HEK293 (cell line): Measurements from ENCODE around the gene EFNA2.

ENCODE experiments used
- GLI4 ChIP-seq: fragments of 450-650 bp; formaldehyde crosslinking; IDR thresholded peaks from 2 replicates; pipeline ENCODE4 v1.5.1; 2016; ENCODE audit warnings: missing biosample characterization, missing genetic modification characterization
- HOXD13 ChIP-seq: sonication (generic); formaldehyde crosslinking; IDR thresholded peaks from 2 replicates; pipeline ENCODE4 v1.8.0; 2022; ENCODE audit warnings: missing genetic modification reagents, borderline replicate concordance
- KLF16 ChIP-seq: fragments of 450-650 bp; formaldehyde crosslinking; IDR thresholded peaks from 2 replicates; pipeline ENCODE4 v1.5.1; 2017; ENCODE audit warnings: missing biosample characterization, missing genetic modification characterization
- KLF8 ChIP-seq: fragments of 450-650 bp; formaldehyde crosslinking; IDR thresholded peaks from 2 replicates; pipeline ENCODE4 v1.5.1; 2016; ENCODE audit warnings: missing biosample characterization, missing genetic modification characterization
- PRDM6 ChIP-seq: fragments of 450-650 bp; formaldehyde crosslinking; IDR thresholded peaks from 2 replicates; pipeline ENCODE4 v1.5.1; 2017; ENCODE audit warnings: missing biosample characterization, missing genetic modification characterization
- RBAK ChIP-seq: fragments of 450-650 bp; formaldehyde crosslinking; IDR thresholded peaks from 2 replicates; pipeline ENCODE4 v1.5.1; 2016; ENCODE audit warnings: missing biosample characterization, missing genetic modification characterization
- REST ChIP-seq: fragments of 450-650 bp; formaldehyde crosslinking; IDR thresholded peaks from 2 replicates; pipeline ENCODE4 v1.5.1; 2016; ENCODE audit warnings: missing biosample characterization, missing genetic modification characterization
- ZBTB10 ChIP-seq: fragments of 450-650 bp; formaldehyde crosslinking; IDR thresholded peaks from 2 replicates; pipeline ENCODE4 v1.5.1; 2016; ENCODE audit warnings: missing biosample characterization, missing genetic modification characterization
- ZBTB17 ChIP-seq: fragments of 450-650 bp; formaldehyde crosslinking; IDR thresholded peaks from 2 replicates; pipeline ENCODE4 v1.5.1; 2016; ENCODE audit warnings: missing biosample characterization, missing genetic modification characterization
- ZBTB48 ChIP-seq: fragments of 450-650 bp; formaldehyde crosslinking; IDR thresholded peaks from 2 replicates; pipeline ENCODE4 v1.5.1; 2016; ENCODE audit warnings: missing biosample characterization, missing genetic modification characterization
- ZBTB49 ChIP-seq: fragments of 450-650 bp; formaldehyde crosslinking; IDR thresholded peaks from 2 replicates; pipeline ENCODE4 v1.5.1; 2016; ENCODE audit warnings: missing biosample characterization, missing genetic modification characterization, low read depth
- ZNF10 ChIP-seq: fragments of 450-650 bp; formaldehyde crosslinking; IDR thresholded peaks from 2 replicates; pipeline ENCODE4 v1.5.1; 2017; ENCODE audit warnings: missing biosample characterization, missing genetic modification characterization
- ZNF175 ChIP-seq: fragments of 450-650 bp; formaldehyde crosslinking; IDR thresholded peaks from 2 replicates; pipeline ENCODE4 v1.5.1; 2016; ENCODE audit warnings: missing biosample characterization, missing genetic modification characterization
- ZNF23 ChIP-seq: fragments of 450-650 bp; formaldehyde crosslinking; IDR thresholded peaks from 2 replicates; pipeline ENCODE4 v1.5.1; 2016; ENCODE audit warnings: missing biosample characterization, missing genetic modification characterization, borderline replicate concordance
- ZNF248 ChIP-seq: fragments of 450-650 bp; formaldehyde crosslinking; IDR thresholded peaks from 2 replicates; pipeline ENCODE4 v1.5.1; 2017; ENCODE audit warnings: missing biosample characterization, missing genetic modification characterization
- ZNF324 ChIP-seq: fragments of 450-650 bp; formaldehyde crosslinking; IDR thresholded peaks from 2 replicates; pipeline ENCODE4 v1.5.1; 2016; ENCODE audit warnings: missing biosample characterization, missing genetic modification characterization
- ZNF398 ChIP-seq: fragments of 450-650 bp; formaldehyde crosslinking; IDR thresholded peaks from 2 replicates; pipeline ENCODE4 v1.5.1; 2017; ENCODE audit warnings: missing biosample characterization, missing genetic modification characterization
- ZNF529 ChIP-seq: fragments of 450-650 bp; formaldehyde crosslinking; IDR thresholded peaks from 2 replicates; pipeline ENCODE4 v1.5.1; 2017; ENCODE audit warnings: missing genetic modification characterization, missing biosample characterization; ENCODE audit not compliant: insufficient replicate concordance
- ZNF530 ChIP-seq: fragments of 450-650 bp; formaldehyde crosslinking; IDR thresholded peaks from 2 replicates; pipeline ENCODE4 v1.5.1; 2016; ENCODE audit warnings: low read depth, missing biosample characterization, missing genetic modification characterization
- ZNF561 ChIP-seq: fragments of 450-650 bp; IDR thresholded peaks from 2 replicates; pipeline ENCODE4 v1.5.1; 2018; ENCODE audit warnings: missing biosample characterization, missing genetic modification characterization, borderline replicate concordance
- ZNF621 ChIP-seq: fragments of 450-650 bp; formaldehyde crosslinking; IDR thresholded peaks from 2 replicates; pipeline ENCODE4 v1.5.1; 2017; ENCODE audit warnings: missing biosample characterization, missing genetic modification characterization
- ZNF704 ChIP-seq: fragments of 450-650 bp; formaldehyde crosslinking; IDR thresholded peaks from 2 replicates; pipeline ENCODE4 v1.5.1; 2016; ENCODE audit warnings: missing biosample characterization, missing genetic modification characterization
- ZNF76 ChIP-seq: fragments of 450-650 bp; formaldehyde crosslinking; IDR thresholded peaks from 2 replicates; pipeline ENCODE4; 2016; ENCODE audit warnings: low read depth, missing biosample characterization, missing genetic modification characterization, borderline replicate concordance
- ZNF830 ChIP-seq: fragments of 450-650 bp; IDR thresholded peaks from 2 replicates; pipeline ENCODE4 v1.5.0; 2018; ENCODE audit warnings: missing biosample characterization, missing genetic modification characterization, low read depth, mild to moderate bottlenecking, moderate library complexity
- ZXDB ChIP-seq: fragments of 450-650 bp; formaldehyde crosslinking; IDR thresholded peaks from 2 replicates; pipeline ENCODE4 v1.5.1; 2016; ENCODE audit warnings: missing biosample characterization, missing genetic modification characterization

The EFNA2 gene

GRCh38 chr19:1264801-1265614, 20.7 kb upstream of the EFNA2 start (continued):
- no peak for TF ChIP-seq REST
- TF ChIP-seq ZNF10 (tag by site-specific recombination): no peak; the same call in 1 of the 2 replicates
- peak; percentile 87 for TF ChIP-seq KLF8
- no peak for TF ChIP-seq ZNF23 (tag by site-specific recombination)
- TF ChIP-seq ZBTB49 (tag by site-specific recombination): no peak
- no peak for TF ChIP-seq ZNF621
- TF ChIP-seq ZBTB10: peak; percentile 77
- TF ChIP-seq ZXDB (tag by site-specific recombination): peak; percentile 61
- TF ChIP-seq PRDM6 (tag by site-specific recombination): no peak
- no peak for TF ChIP-seq ZNF529
- no peak for TF ChIP-seq KLF16
- no peak for TF ChIP-seq ZNF175 (tag by site-specific recombination)
- TF ChIP-seq ZBTB17: no peak
- 0 out of 2 replicates have a peak, but pooled peaks have one; percentile 25 for TF ChIP-seq ZNF324
- TF ChIP-seq ZBTB48 (tag by site-specific recombination): peak; percentile 18; the same call in 1 of the 2 replicates
- no peak for TF ChIP-seq HOXD13 (CRISPR knock-in tag)
- TF ChIP-seq RBAK (tag by site-specific recombination): no peak
- TF ChIP-seq ZNF561: no peak
- no peak for TF ChIP-seq ZNF530
- TF ChIP-seq ZNF76 (tag by site-specific recombination): peak; percentile 57; the same call in 1 of the 2 replicates
- TF ChIP-seq GLI4 (tag by site-specific recombination): peak; percentile 58; the same call in 1 of the 2 replicates
- TF ChIP-seq ZNF248: no peak
- peak; percentile 38; the same call in 1 of the 2 replicates for TF ChIP-seq ZNF398 (tag by site-specific recombination)
- no peak for TF ChIP-seq ZNF830 (tag by site-specific recombination)
- TF ChIP-seq ZNF704: no peak
